ENCODE results near the gene JARID2. TPM values are rescaled to one million over a fixed set of nuclear protein-coding genes. Genes with fewer than 3 reads are reported as not detected.

Gene JARID2
- total and polyA plus RNA-seq, 2 of the 13 experiments (the other 11 are each of a cell fraction or from before 2014, with no cell fraction given), result 7.5 to 10.3 TPM

DNA sequence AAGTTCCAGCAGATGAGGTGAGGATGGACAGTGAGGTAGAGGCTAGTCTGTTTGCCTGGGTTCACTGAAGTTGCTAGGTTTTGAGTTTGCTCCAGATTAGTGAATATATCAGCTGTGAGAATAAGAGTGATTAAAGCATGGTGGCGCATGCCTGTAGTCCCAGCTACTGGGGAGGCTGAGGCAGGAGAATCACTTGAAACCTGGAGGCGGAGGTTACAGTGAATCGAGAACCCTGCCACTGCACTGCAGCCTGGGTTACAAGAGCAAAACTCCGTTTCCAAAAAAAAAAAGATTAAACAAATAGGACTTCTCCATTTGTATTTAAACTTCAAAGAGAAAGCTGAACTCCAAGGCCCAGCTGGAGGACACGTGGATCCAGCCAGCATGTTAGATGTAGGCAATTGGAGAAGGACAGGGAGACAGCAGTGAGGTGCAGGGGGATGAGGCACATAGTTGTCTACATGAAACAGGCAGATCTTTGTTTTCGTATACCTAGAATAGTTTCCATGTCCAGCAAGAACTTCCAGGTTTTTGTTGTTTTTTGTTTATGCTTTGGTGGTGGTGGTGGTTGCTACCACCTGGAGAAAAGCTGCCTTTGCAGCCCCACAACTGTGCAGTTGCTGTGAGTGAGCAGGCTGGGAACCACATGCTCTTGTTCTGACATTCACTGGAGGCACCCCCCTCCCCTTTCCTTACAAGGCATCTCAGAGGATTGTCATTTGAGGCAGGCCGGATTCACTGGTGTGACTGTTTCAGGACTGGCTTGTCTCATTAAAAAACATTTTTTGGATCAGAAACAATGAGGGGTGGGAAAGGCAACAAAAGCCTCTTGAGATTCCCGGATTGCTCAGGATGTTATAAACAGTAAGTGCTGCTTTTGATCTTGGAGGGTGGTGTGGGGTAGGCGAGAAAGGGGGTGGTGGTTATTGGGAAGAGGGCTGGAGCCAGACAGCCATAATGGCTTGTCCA, 72.3 kb downstream of the JARID2 start (continued):
- TF ChIP-seq, protein P1, sequence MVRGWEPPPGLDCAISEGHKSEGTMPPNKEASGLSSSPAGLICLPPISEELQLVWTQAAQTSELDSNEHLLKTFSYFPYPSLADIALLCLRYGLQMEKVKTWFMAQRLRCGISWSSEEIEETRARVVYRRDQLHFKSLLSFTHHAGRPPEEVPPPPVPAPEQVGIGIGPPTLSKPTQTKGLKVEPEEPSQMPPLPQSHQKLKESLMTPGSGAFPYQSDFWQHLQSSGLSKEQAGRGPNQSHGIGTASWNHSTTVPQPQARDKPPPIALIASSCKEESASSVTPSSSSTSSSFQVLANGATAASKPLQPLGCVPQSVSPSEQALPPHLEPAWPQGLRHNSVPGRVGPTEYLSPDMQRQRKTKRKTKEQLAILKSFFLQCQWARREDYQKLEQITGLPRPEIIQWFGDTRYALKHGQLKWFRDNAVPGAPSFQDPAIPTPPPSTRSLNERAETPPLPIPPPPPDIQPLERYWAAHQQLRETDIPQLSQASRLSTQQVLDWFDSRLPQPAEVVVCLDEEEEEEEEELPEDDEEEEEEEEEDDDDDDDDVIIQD (CRISPR knock-in tag; IDR thresholded peaks at IDR 0.05; ENCODE audit: low read depth), result peak; percentile 75; the same call in 1 of the 2 replicates
- no peak for TF ChIP-seq ZNF260 (CRISPR knock-in tag; IDR thresholded peaks at IDR 0.05; ENCODE audit: borderline replicate concordance, low read depth)
- no peak for TF ChIP-seq ZNF563 (CRISPR knock-in tag; IDR thresholded peaks at IDR 0.05)
- TF ChIP-seq ZNF160 (CRISPR knock-in tag; IDR thresholded peaks at IDR 0.05), result no peak
- no peak for TF ChIP-seq GABPB1 (CRISPR knock-in tag; IDR thresholded peaks at IDR 0.05)
- TF ChIP-seq CHD4 (IDR thresholded peaks at IDR 0.05; ENCODE audit: borderline replicate concordance, low read length), result no peak
- peak; percentile 46; the same call in 1 of the 2 replicates for TF ChIP-seq RARA (CRISPR knock-in tag; IDR thresholded peaks at IDR 0.05)
- peak; percentile 45; the same call in 1 of the 2 replicates for TF ChIP-seq FOXA3 (CRISPR knock-in tag; IDR thresholded peaks at IDR 0.05)
- TF ChIP-seq ZSCAN12 (CRISPR knock-in tag; IDR thresholded peaks at IDR 0.05), result no peak
- no peak for TF ChIP-seq ZNF274 (CRISPR knock-in tag; IDR thresholded peaks at IDR 0.05)
- no peak for TF ChIP-seq ZMAT3 (CRISPR knock-in tag; conservative IDR thresholded peaks at IDR 0.05)
- TF ChIP-seq, protein P2, sequence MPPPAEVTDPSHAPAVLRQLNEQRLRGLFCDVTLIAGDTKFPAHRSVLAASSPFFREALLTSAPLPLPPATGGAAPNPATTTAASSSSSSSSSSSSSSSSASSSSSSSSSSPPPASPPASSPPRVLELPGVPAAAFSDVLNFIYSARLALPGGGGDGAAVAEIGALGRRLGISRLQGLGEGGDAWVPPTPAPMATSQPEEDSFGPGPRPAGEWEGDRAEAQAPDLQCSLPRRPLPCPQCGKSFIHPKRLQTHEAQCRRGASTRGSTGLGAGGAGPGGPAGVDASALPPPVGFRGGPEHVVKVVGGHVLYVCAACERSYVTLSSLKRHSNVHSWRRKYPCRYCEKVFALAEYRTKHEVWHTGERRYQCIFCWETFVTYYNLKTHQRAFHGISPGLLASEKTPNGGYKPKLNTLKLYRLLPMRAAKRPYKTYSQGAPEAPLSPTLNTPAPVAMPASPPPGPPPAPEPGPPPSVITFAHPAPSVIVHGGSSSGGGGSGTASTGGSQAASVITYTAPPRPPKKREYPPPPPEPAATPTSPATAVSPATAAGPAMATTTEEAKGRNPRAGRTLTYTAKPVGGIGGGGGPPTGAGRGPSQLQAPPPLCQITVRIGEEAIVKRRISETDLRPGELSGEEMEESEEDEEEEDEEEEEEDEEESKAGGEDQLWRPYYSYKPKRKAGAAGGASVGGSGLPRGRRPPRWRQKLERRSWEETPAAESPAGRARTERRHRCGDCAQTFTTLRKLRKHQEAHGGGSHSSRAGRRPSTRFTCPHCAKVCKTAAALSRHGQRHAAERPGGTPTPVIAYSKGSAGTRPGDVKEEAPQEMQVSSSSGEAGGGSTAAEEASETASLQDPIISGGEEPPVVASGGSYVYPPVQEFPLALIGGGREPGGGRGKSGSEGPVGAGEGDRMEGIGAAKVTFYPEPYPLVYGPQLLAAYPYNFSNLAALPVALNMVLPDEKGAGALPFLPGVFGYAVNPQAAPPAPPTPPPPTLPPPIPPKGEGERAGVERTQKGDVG (CRISPR knock-in tag; IDR thresholded peaks at IDR 0.05; ENCODE audit: borderline replicate concordance), result 0 out of 2 replicates have a peak, but pooled peaks have one; percentile 64
- TF ChIP-seq, protein P3, sequence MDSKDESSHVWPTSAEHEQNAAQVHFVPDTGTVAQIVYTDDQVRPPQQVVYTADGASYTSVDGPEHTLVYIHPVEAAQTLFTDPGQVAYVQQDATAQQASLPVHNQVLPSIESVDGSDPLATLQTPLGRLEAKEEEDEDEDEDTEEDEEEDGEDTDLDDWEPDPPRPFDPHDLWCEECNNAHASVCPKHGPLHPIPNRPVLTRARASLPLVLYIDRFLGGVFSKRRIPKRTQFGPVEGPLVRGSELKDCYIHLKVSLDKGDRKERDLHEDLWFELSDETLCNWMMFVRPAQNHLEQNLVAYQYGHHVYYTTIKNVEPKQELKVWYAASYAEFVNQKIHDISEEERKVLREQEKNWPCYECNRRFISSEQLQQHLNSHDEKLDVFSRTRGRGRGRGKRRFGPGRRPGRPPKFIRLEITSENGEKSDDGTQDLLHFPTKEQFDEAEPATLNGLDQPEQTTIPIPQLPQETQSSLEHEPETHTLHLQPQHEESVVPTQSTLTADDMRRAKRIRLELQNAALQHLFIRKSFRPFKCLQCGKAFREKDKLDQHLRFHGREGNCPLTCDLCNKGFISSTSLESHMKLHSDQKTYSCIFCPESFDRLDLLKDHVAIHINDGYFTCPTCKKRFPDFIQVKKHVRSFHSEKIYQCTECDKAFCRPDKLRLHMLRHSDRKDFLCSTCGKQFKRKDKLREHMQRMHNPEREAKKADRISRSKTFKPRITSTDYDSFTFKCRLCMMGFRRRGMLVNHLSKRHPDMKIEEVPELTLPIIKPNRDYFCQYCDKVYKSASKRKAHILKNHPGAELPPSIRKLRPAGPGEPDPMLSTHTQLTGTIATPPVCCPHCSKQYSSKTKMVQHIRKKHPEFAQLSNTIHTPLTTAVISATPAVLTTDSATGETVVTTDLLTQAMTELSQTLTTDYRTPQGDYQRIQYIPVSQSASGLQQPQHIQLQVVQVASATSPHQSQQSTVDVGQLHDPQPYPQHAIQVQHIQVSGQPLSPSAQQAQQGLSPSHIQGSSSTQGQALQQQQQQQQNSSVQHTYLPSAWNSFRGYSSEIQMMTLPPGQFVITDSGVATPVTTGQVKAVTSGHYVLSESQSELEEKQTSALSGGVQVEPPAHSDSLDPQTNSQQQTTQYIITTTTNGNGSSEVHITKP (CRISPR knock-in tag; IDR thresholded peaks at IDR 0.05; ENCODE audit: low read depth), result 0 out of 2 replicates have a peak, but pooled peaks have one; percentile 75
- no peak for TF ChIP-seq NKX3-1 (CRISPR knock-in tag; IDR thresholded peaks at IDR 0.05)
- peak; percentile 46; the same call in 1 of the 2 replicates for TF ChIP-seq TBX2 (CRISPR knock-in tag; IDR thresholded peaks at IDR 0.05; ENCODE audit: borderline replicate concordance)
- no peak for TF ChIP-seq SATB2 (CRISPR knock-in tag; IDR thresholded peaks at IDR 0.05)
- no peak for TF ChIP-seq KLF15 (CRISPR knock-in tag; IDR thresholded peaks at IDR 0.05; ENCODE audit: borderline replicate concordance)
- peak; percentile 73; the same call in 1 of the 2 replicates for TF ChIP-seq ZBTB3 (CRISPR knock-in tag; IDR thresholded peaks at IDR 0.05; ENCODE audit: borderline replicate concordance, low read depth)
- TF ChIP-seq SNAPC2 (CRISPR knock-in tag; IDR thresholded peaks at IDR 0.05), result no peak
- no peak for TF ChIP-seq ETV5 (CRISPR knock-in tag; IDR thresholded peaks at IDR 0.05; ENCODE audit: borderline replicate concordance)
- TF ChIP-seq TEAD2 (CRISPR knock-in tag; IDR thresholded peaks at IDR 0.05), result no peak

Measured in HepG2 (cell line).